ENCODE data around the gene FAM180B.
"Not testable (repeated sequence)": the region's sequence is repeated elsewhere in the genome, so short reads cannot be mapped to it uniquely, and the experiment has no call there.

Gene FAM180B

GRCh38 chr11:47586098-47586855 lies at the start of gene FAM180B:
Gene FAM180B, plus strand, starts transcription at chr11:47586678. Its CDS starts 91 bp downstream, at chr11:47586769.
- DNase-seq (ENCODE audit: low read depth in 2 of 2) = no peak

GRCh38 chr11:47536915-47537314 lies 49.6 kb upstream of the FAM180B start:
- DNase-seq (ENCODE audit: low read depth in 2 of 2) = no peak

- no peak for DNase-seq (ENCODE audit: low read depth in 2 of 2)
Observed at GRCh38 chr11:47538741-47539565, 47.5 kb upstream of the FAM180B start.

GRCh38 chr11:47539681-47540039 lies 46.8 kb upstream of the FAM180B start:
- DNase-seq (ENCODE audit: low read depth in 2 of 2) = no peak

GRCh38 chr11:47541070-47541469 lies 45.4 kb upstream of the FAM180B start:
- DNase-seq (ENCODE audit: low read depth in 2 of 2) = no peak

GRCh38 chr11:47545298-47545697 lies 41.2 kb upstream of the FAM180B start:
- DNase-seq (ENCODE audit: low read depth in 2 of 2) = no peak

- DNase-seq (ENCODE audit: low read depth in 2 of 2) = not testable (repeated sequence)
Observed at GRCh38 chr11:47546274-47546673, 40.2 kb upstream of the FAM180B start.

GRCh38 chr11:47550288-47551047 lies 36.0 kb upstream of the FAM180B start:
- no peak for DNase-seq (ENCODE audit: low read depth in 2 of 2)

GRCh38 chr11:47551086-47551485 lies 35.4 kb upstream of the FAM180B start:
- no peak for DNase-seq (ENCODE audit: low read depth in 2 of 2)

- no peak for DNase-seq (ENCODE audit: low read depth in 2 of 2)
Observed at GRCh38 chr11:47552056-47552565, 34.4 kb upstream of the FAM180B start.

GRCh38 chr11:47552566-47553405 lies 33.7 kb upstream of the FAM180B start, which contains the start of gene CELF1:
Gene CELF1, minus strand, starts transcription at chr11:47553132. Its CDS starts 53,609 bp downstream, at chr11:47499523.
- DNase-seq (ENCODE audit: low read depth in 2 of 2) = peak; percentile 85 to 86

GRCh38 chr11:47553406-47553743 lies 33.1 kb upstream of the FAM180B start:
- no peak for DNase-seq (ENCODE audit: low read depth in 2 of 2)

- DNase-seq (ENCODE audit: low read depth in 2 of 2) = not testable (repeated sequence)
Observed at GRCh38 chr11:47557004-47557403, 29.5 kb upstream of the FAM180B start.

- DNase-seq (ENCODE audit: low read depth in 2 of 2) = no peak
Observed at GRCh38 chr11:47558695-47559094, 27.8 kb upstream of the FAM180B start.

- DNase-seq (ENCODE audit: low read depth in 2 of 2) = no peak
Observed at GRCh38 chr11:47560426-47560825, 26.1 kb upstream of the FAM180B start.

GRCh38 chr11:47562393-47562792 lies 24.1 kb upstream of the FAM180B start:
- not testable (repeated sequence) for DNase-seq (ENCODE audit: low read depth in 2 of 2)

- DNase-seq (ENCODE audit: low read depth in 2 of 2) = not testable (repeated sequence)
Observed at GRCh38 chr11:47564366-47564765, 22.1 kb upstream of the FAM180B start.

GRCh38 chr11:47564933-47565339 lies 21.5 kb upstream of the FAM180B start:
- DNase-seq (ENCODE audit: low read depth in 2 of 2) = no peak

GRCh38 chr11:47565340-47566148 lies 20.9 kb upstream of the FAM180B start, which contains the start of gene PTPMT1:
Gene PTPMT1, plus strand, starts transcription at chr11:47565599. Its CDS starts 24 bp downstream, at chr11:47565623.
- no peak for DNase-seq (ENCODE audit: low read depth in 2 of 2)

GRCh38 chr11:47566149-47566698 lies 20.3 kb upstream of the FAM180B start:
- DNase-seq (ENCODE audit: low read depth in 2 of 2) = no peak
